ENCODE measurements around the gene HACE1.

The HACE1 gene

DNA sequence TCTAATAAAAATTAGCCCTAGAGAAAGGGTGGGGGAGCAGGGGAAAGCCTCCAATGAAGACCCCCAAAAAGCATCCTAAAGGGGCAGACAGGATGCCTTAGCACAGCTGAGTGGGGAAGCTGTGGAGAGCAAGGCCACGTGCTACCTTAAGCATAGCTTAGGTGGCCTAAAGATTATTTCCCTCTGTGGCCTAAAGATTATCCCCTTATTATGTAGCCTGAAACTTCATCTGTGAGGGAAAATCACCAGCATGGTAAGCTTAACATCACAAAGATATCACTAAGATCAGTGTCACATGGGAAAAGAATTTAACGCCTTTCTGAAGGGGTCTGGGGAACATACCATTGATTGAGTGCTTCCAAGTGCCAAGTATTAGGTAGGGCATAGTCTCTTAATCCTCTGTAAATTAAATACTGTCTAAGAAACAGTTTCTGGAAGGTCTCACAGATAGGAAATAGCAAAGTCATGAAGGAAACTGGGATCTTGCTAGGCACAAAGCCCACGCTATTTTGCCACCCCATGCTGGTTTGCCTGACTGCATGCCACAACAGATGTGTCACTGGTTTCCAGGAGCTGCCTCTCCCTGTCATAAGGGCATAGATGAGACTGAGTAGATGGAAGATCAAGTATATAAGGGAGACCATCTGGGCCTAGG, 170.0 kb downstream of the HACE1 start:
- no peak for DNase-seq (ENCODE audit: low read depth in 2 of 2, low spot score in 1 of 2)

DNA sequence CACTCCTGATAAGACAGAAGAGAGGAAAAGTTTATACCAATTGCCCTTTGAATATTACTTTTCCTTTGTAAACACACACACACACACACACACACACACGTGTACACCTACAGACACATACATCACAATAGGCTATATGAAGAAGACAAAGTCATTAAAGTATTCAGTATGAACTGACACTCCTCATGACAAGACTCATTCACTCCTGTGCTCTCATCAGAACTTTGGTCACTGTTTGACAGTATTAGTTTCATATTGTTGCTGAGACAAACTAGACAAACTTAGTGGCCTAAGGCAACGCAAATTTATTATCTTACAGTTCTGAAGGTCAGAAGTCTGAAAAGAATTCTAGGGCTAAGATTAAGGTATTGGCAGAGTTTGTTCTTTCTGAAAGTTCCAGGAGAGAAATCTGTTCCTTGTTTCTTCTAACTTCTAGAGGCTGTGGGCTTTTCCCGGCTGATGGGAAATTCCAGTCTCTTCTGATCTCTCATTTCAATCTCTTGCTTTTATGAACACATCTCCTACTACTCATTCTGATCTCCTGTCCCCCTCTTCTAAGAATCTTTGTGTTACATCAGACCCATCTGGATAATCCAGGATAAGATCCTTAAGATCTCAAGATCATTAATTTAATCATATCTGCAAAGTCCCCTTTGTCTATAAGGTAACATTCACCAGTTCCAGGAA, 171.3 kb downstream of the HACE1 start:
- no peak for DNase-seq (ENCODE audit: low read depth in 2 of 2, low spot score in 1 of 2)

DNA sequence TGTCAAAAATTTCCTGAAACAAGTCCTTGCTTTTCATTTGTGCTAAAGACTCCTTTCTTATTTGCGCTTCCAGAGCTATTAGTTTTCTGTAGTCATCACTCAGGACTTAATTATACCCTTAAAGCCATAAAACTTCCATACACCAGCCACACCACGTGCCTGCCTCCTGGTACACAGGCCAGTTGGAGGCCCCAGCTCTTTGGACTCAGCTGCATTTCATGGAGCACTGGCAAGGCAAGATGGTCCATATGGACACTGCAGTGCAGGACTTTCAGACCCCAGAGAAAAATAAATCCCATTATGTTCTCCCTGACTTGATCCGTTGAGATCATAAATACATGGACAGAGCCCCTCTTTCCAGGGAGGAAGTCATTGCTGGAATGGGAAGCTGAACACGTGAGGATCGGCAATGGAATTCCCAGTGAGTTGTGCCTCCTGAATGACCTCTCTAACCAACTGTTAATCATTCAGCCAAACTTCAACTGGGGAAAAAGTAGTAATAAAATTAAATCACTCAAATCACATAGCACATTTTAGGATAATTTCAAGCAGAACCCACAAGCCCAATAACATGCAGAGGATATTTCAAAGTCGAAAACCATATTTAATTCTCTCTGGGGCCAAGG, 173.1 kb downstream of the HACE1 start:
- DNase-seq (ENCODE audit: low read depth in 2 of 2, low spot score in 1 of 2): no peak

DNA sequence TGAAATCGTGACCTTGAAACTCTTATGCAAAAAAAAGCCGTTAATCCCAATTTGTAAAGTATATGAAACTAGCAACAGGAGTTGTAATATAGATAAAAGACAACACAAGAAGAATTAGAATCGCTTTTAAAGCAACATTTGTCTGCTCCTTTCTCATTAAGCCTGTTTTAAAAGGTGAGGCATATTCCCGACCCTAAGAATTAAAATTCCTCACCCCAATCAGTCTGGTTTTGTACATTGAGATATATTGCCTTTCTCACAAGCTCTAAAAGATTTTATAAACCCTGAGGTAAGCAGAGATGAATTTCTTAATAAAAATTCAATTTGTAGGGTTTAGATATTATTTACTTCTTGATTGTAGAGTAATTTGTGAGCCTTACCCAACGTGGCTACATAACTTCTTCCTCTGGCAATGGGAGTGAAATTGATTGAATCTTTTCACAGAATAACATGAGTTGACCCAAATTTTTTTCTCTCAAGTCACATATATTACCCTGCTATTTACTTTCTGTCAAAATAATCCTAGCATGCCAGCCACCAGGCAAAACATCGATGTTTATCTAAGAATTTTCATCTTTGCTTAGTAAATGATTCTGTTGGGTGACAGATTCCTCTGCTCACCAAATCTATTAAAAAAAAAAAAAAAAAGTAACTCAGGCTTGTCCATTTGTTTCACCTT, 173.7 kb downstream of the HACE1 start:
- no peak for DNase-seq (ENCODE audit: low read depth in 2 of 2, low spot score in 1 of 2)

DNA sequence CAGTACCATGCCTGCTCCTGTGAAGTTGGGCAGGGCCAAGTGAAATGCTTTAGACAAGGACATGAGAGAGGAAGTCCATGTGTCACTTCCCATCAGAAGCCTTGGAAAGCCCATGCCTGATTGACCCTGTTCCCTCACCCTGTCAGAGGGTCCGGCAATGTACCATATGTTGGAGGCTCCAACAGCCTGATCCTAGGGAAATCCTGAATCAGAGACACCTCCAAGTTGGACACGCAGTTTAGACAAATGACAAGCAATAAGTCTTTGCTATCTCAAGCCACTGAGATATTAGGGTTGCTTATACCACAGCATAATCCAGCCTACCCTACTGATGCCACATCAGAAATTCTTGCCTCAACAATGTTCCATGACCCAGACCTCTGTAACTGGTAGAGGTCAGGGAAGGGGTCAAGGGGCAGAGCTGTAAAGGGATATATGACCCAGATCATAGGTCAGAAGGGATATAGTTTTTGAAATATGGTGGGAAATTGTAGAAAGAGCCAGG, 174.8 kb downstream of the HACE1 start:
- no peak for DNase-seq (ENCODE audit: low read depth in 2 of 2, low spot score in 1 of 2)

DNA sequence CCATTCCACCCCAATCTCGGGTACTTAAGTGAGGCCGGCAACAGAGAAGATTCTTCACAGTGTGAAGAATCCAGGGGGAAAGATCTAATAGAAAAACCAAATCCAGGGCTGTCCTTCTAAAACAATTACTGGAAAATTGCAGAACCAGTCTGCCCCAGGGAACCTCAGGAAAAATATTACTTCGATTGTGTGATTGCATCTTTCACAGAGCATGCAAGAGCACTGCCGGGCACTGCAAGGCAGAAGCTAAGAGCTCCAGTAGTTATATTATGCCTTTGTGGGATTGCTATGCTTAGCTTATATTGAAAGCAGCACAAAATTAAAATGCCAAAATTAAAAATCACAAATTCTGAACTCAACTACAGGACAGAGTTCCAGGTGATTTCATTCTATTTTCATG, 175.9 kb downstream of the HACE1 start:
- DNase-seq (ENCODE audit: low read depth in 2 of 2, low spot score in 1 of 2): no peak

DNA sequence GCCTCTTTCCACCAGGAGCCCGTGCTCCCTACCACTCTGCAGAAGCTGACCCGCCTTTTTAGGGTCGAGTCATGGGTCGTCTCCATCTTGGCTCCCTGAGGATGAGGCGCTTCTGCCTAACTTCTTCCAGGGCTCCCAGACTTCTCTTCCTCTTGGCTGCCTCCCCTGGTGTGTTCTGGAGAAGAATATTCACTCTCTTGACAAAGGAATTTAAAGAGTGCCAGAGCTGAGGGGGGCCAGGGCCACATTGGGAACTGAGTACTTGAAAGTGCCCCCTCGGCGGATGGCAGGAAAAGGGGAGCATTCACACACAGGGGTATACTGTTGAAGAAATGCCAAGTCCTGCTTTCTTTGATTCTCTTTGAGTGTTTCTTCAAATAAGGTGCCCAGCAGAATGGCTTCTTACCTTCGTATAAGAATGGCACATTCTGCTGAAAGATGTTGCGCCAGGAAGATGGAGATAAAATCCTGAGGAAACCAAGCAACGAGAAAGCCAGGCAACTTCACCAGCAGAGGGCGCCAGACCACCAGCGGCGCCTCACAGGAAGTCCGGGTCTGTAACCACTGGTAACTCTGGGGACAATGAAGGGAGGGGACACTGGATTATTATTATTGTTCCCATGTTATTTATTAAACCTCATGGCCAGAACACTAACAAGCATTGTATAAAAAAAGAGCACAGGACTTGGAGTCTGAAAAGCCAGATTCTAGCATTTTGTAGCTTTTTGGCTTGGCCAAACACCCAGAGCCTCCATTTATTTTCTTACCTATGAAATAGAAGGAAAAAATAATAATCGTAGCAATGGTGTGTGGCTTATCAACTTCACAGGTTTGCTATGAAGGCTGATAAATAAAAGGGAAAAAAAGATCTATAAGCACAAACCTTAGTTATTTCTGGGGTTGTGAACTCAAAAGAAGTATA, 176.7 kb downstream of the HACE1 start:
- peak in 1 of 2 donors; percentile 49 for DNase-seq (ENCODE audit: low read depth in 2 of 2, low spot score in 1 of 2)

DNA sequence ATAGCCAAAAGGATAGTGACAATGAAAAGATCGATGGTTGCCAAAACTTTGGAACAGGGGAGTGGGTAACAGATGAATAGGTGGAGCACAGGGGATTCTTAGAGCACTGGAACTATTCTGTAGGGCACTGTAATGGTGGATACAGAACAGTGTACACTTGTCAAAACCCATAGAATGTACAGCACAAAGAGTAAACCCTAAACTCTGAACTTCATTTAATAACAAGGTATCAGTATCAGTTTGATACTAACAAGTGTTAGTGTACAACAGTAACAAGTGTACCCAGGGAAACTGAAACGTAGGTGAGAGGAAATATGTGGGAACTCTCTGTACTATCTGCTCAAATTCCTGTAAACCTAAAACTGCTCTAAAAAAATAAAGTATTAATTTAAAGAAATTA, 179.2 kb downstream of the HACE1 start:
- no peak for DNase-seq (ENCODE audit: low read depth in 2 of 2, low spot score in 1 of 2)

DNA sequence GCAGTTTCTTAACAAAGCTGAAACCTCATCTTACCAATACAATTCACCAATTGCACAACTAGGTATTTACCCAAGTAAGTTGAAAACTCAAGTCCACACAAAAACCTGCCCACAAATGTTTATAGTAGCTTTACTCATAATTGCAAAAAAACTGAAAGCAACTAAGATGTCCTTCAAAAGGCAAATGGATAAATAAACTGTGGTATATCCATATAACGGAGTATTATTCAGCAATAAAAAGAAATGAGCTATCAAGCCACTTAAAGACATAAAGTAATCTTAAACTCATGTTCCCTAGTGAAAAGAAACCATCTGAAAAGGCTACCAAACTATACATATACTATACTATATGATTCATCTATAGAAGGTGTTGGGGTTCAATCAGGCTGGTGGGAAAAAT, 179.7 kb downstream of the HACE1 start:
- DNase-seq (ENCODE audit: low read depth in 2 of 2, low spot score in 1 of 2): no peak
